GM23248 (cell line): Measurements from ENCODE around the gene ATG2B.

ENCODE experiments used
- EZH2 ChIP-seq: fragments of 200-600 bp; sonication (generic); IDR thresholded peaks from 2 replicates; pipeline ENCODE4 v1.6.1; 2018; ENCODE audit warnings: antibody characterized with exemption, mild to moderate bottlenecking; ENCODE audit not compliant: insufficient read depth, poor library complexity, severe bottlenecking
- EZH2phosphoT487 ChIP-seq: fragments of 200-600 bp; sonication (generic); IDR thresholded peaks from 2 replicates; pipeline ENCODE4 v1.6.1; 2018; ENCODE audit warnings: antibody characterized with exemption, moderate library complexity, mild to moderate bottlenecking, low read depth; ENCODE audit not compliant: insufficient read depth

GRCh38 chr14:96398432-96398831 is 35.3 kb upstream of the ATG2B start:
- TF ChIP-seq EZH2 = no peak
- no peak for TF ChIP-seq EZH2phosphoT487
